HCT116 (cell line): ENCODE measurements around the gene POLR2A. TPM values are rescaled to one million over a fixed set of nuclear protein-coding genes. Genes with fewer than 3 reads are reported as not detected.

Source experiments
- ATAC-seq: fragments of 200-7000 bp; cut with Tn5 transposase; 2 replicates; pipeline ENCODE4 v1.9.1; 2020; ENCODE audit warnings: mild to moderate bottlenecking, moderate library complexity
- BruUV-seq: library from RNA; stranded (reverse); fragments of 400-500 nt; replicated peaks from 2 replicates; lab custom pipeline; 2021; lab: Mats Ljungman, UMichigan
- CTCF ChIA-PET: fragments of 300-600 bp; sonication (Branson Sonifier 250); formaldehyde crosslinking; loops from one replicate; lab custom pipeline; 2021; ENCODE audit warnings: antibody characterized with exemption; lab: Charles Lee
- POLR2A ChIA-PET: fragments of 300-600, 350-600 bp; sonication (Branson Sonifier 250); formaldehyde crosslinking; loops from one replicate; lab custom pipeline; 2021; ENCODE audit warnings: antibody characterized with exemption; lab: Charles Lee
- RAD21 ChIA-PET, 2 experiments: fragments of 300-600 bp; sonication (Branson Sonifier 250); formaldehyde crosslinking; loops; one replicate each; lab custom pipeline; 2023; ENCODE audit warnings: low total read pairs in 2 of 2; ENCODE audit not compliant: uncharacterized antibody in 2 of 2, unreplicated experiment in 2 of 2, low non-redundant PET in 1 of 2; lab: Charles Lee
- DNase-seq: peaks from one replicate; pipeline ENCODE4 v3.0.0-alpha.2; 2010; ENCODE audit warnings: low read depth, low spot score
- H2AFZ ChIP-seq: fragments of 200-600 bp; shearing (Covaris generic), sonication (generic); 2 replicates; pipeline ENCODE4 v1.6.1; 2017; ENCODE audit warnings: low read depth, mixed run types, mixed read lengths, antibody characterized with exemption, low read length; ENCODE audit not compliant: poor library complexity, severe bottlenecking
- H3K27ac ChIP-seq: 2 replicates; pipeline ENCODE4 v1.5.1; 2012; ENCODE audit warnings: low read depth, low read length
- H3K27me3 ChIP-seq: fragments of 200-600 bp; sonication (generic); 2 replicates; pipeline ENCODE4 v1.6.1; 2016; ENCODE audit warnings: mixed run types, low read length, mixed read lengths; ENCODE audit not compliant: insufficient read depth
- H3K36me3 ChIP-seq, 2 experiments: fragments of 200-500 bp in 1 of 2; fragments of 200-600 bp in 1 of 2; sonication (Bioruptor generic) in 1 of 2; sonication (generic) in 1 of 2; 2 replicates each; pipeline versions ENCODE4 v1.5.1 to v1.6.1; 2014 to 2016; ENCODE audit warnings: low read length in 2 of 2, inconsistent platforms in 1 of 2, mixed read lengths in 1 of 2, mixed run types in 1 of 2; ENCODE audit not compliant: insufficient read depth in 2 of 2, control insufficient read depth in 1 of 2
- H3K4me1 ChIP-seq, 2 experiments: fragments of 200-600 bp in 1 of 2; sonication (generic) in 1 of 2; 2 replicates each; pipeline versions ENCODE4 v1.5.1 to v1.6.1; 2012 to 2017; ENCODE audit warnings: low read length in 2 of 2, inconsistent platforms in 1 of 2, mild to moderate bottlenecking in 1 of 2, mixed read lengths in 1 of 2, mixed run types in 1 of 2, moderate library complexity in 1 of 2; ENCODE audit not compliant: insufficient read depth in 2 of 2, control insufficient read depth in 1 of 2
- H3K4me2 ChIP-seq: fragments of 200-600 bp; sonication (generic); 2 replicates; pipeline ENCODE4 v1.6.1; 2017; ENCODE audit warnings: mixed run types, low read length, mixed read lengths
- H3K4me3 ChIP-seq, 2 experiments: fragments of 200-600 bp in 1 of 2; sonication (generic) in 1 of 2; replicated peaks in 1 of 2; 2 replicates each; pipeline ENCODE4 v1.5.1; 2011 to 2016; ENCODE audit warnings: low read length in 2 of 2, control low read depth in 1 of 2, low read depth in 1 of 2, mild to moderate bottlenecking in 1 of 2, mixed read lengths in 1 of 2, mixed run types in 1 of 2
- H3K79me2 ChIP-seq: fragments of 200-600 bp; sonication (generic); 2 replicates; pipeline ENCODE4 v1.6.1; 2017; ENCODE audit warnings: mild to moderate bottlenecking, mixed run types, low read length, moderate library complexity, mixed read lengths; ENCODE audit not compliant: insufficient read depth
- H3K9ac ChIP-seq: fragments of 200-600 bp; sonication (generic); 2 replicates; pipeline ENCODE4 v1.6.1; 2016; ENCODE audit warnings: low read length, mixed read lengths
- H3K9me2 ChIP-seq: fragments of 200-600 bp; sonication (generic), shearing (Covaris generic); 2 replicates; pipeline ENCODE4 v1.6.1; 2017; ENCODE audit warnings: mixed run types, mild to moderate bottlenecking, moderate library complexity; ENCODE audit not compliant: insufficient read depth
- H3K9me3 ChIP-seq, 2 experiments: fragments of 200-500 bp in 1 of 2; fragments of 200-600 bp in 1 of 2; sonication (Bioruptor generic) in 1 of 2; sonication (generic) in 1 of 2; 2 replicates each; pipeline ENCODE4 v1.6.1; 2014 to 2017; ENCODE audit warnings: low read length in 2 of 2, mixed read lengths in 2 of 2, inconsistent platforms in 1 of 2, low read depth in 1 of 2, mild to moderate bottlenecking in 1 of 2, mixed run types in 1 of 2, moderate library complexity in 1 of 2; ENCODE audit not compliant: control insufficient read depth in 1 of 2, insufficient read depth in 1 of 2
- H4K20me1 ChIP-seq: fragments of 200-600 bp; sonication (generic), shearing (Covaris generic); 2 replicates; pipeline ENCODE4 v1.6.1; 2017; ENCODE audit warnings: mixed run types, mild to moderate bottlenecking, moderate library complexity; ENCODE audit not compliant: insufficient read depth
- CEBPB ChIP-seq: IDR thresholded peaks from 2 replicates; pipeline ENCODE4 v1.6.1; 2012; ENCODE audit warnings: low read depth
- EGR1 ChIP-seq: IDR thresholded peaks from 2 replicates; pipeline ENCODE4 v1.6.1; 2012; ENCODE audit warnings: low read depth
- ELF1 ChIP-seq: IDR thresholded peaks from 2 replicates; pipeline ENCODE4 v1.6.1; 2012; ENCODE audit warnings: low read depth, borderline replicate concordance
- EZH2phosphoT487 ChIP-seq: fragments of 200-600 bp; IDR thresholded peaks from 2 replicates; pipeline ENCODE4 v1.6.1; 2018; ENCODE audit warnings: antibody characterized with exemption, borderline replicate concordance
- RAD21 ChIP-seq: IDR thresholded peaks from 2 replicates; pipeline ENCODE4 v1.6.1; 2012; ENCODE audit warnings: low read depth, mild to moderate bottlenecking
- ZFX ChIP-seq: fragments of 450-650 bp; IDR thresholded peaks from 2 replicates; pipeline ENCODE4 v1.6.1; 2017
- intact Hi-C: fragments of 100-400 bp; cut with micrococcal nuclease; formaldehyde crosslinking; loops from 2 replicates; pipeline ENCODE4 v1.10.0; 2022
- total RNA-seq: library from RNA; stranded (reverse); gene quantifications from one replicate; pipeline ENCODE4 v1.2.1, GENCODE V29; 2021; ENCODE audit not compliant: unreplicated experiment
- TF ChIP-seq, protein P1 (sequence below), 3 experiments: fragments of 200-600 bp in 1 of 3; sonication (generic) in 1 of 3; IDR thresholded peaks in 2 of 3; conservative IDR thresholded peaks in 1 of 3; 2 replicates each; pipeline ENCODE4 v1.5.1; 2012 to 2017; ENCODE audit warnings: low read depth in 2 of 3, low read length in 2 of 3, antibody characterized with exemption in 1 of 3, borderline replicate concordance in 1 of 3, control low read depth in 1 of 3, mild to moderate bottlenecking in 1 of 3, mixed read lengths in 1 of 3, mixed run types in 1 of 3, moderate library complexity in 1 of 3; ENCODE audit not compliant: insufficient read depth in 1 of 3
- TF ChIP-seq, protein P2 (sequence below): IDR thresholded peaks from 2 replicates; pipeline ENCODE4 v1.6.1; 2011; ENCODE audit warnings: mild to moderate bottlenecking, low read length, moderate library complexity; ENCODE audit not compliant: insufficient replicate concordance; ENCODE audit errors: extremely low read depth

Gene POLR2A
- total RNA-seq, 1 experiment from 2014 or later: 205 TPM

DNA sequence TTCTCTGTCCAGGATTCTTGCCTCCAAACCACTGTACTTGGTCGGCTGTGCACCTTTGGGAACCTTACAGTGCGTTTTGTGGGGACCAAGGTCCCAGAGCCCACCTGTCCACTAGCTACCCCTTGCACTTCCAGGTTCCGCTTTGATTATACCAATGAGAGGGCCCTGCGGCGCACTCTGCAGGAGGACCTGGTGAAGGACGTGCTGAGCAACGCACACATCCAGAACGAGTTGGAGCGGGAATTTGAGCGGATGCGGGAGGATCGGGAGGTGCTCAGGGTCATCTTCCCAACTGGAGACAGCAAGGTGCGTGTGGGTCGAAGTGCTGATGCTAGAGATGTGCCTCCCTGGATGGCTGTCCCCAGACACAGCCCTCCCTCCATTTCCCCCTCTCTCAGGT is 18.8 kb downstream of the POLR2A start:
- intact Hi-C loops: no loop called here
- CTCF ChIA-PET: interaction anchor here (0.7 to 1.9 kb wide), 3 partner anchors 10 to 147 kb away, joined by 3 to 4 read pairs (median 3); no protein-coding TSS in a partner anchor
- no peaks in the 10 kb centered on the region for H3K4me1 ChIP-seq
- H3K36me3 ChIP-seq: peaks cover 73 to 77% of the 10 kb centered on the region in 2 experiments
- no peaks in the 10 kb centered on the region for H3K9me2 ChIP-seq
- no peak for DNase-seq
- no peaks in the 10 kb centered on the region for H3K9me3 ChIP-seq
- no peak overlapping the region for H3K4me2 ChIP-seq
- no peaks in the 10 kb centered on the region for H3K27me3 ChIP-seq
- POLR2A ChIA-PET: no interaction called here
- TF ChIP-seq, protein P1, sequence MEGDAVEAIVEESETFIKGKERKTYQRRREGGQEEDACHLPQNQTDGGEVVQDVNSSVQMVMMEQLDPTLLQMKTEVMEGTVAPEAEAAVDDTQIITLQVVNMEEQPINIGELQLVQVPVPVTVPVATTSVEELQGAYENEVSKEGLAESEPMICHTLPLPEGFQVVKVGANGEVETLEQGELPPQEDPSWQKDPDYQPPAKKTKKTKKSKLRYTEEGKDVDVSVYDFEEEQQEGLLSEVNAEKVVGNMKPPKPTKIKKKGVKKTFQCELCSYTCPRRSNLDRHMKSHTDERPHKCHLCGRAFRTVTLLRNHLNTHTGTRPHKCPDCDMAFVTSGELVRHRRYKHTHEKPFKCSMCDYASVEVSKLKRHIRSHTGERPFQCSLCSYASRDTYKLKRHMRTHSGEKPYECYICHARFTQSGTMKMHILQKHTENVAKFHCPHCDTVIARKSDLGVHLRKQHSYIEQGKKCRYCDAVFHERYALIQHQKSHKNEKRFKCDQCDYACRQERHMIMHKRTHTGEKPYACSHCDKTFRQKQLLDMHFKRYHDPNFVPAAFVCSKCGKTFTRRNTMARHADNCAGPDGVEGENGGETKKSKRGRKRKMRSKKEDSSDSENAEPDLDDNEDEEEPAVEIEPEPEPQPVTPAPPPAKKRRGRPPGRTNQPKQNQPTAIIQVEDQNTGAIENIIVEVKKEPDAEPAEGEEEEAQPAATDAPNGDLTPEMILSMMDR (IDR thresholded peaks at IDR 0.05 in 2 of 3, conservative IDR thresholded peaks at IDR 0.05 in 1 of 3; ENCODE audit: borderline replicate concordance in 1 of 3, insufficient read depth in 1 of 3, low read depth in 2 of 3, low read length in 2 of 3): peak; percentile 19 to 51 (median 41); a peak in 3 of 6 replicates
- no peak for TF ChIP-seq EGR1
- TF ChIP-seq, protein P2, sequence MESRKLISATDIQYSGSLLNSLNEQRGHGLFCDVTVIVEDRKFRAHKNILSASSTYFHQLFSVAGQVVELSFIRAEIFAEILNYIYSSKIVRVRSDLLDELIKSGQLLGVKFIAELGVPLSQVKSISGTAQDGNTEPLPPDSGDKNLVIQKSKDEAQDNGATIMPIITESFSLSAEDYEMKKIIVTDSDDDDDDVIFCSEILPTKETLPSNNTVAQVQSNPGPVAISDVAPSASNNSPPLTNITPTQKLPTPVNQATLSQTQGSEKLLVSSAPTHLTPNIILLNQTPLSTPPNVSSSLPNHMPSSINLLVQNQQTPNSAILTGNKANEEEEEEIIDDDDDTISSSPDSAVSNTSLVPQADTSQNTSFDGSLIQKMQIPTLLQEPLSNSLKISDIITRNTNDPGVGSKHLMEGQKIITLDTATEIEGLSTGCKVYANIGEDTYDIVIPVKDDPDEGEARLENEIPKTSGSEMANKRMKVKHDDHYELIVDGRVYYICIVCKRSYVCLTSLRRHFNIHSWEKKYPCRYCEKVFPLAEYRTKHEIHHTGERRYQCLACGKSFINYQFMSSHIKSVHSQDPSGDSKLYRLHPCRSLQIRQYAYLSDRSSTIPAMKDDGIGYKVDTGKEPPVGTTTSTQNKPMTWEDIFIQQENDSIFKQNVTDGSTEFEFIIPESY: no peak
- no peak for TF ChIP-seq CEBPB
- no peak for TF ChIP-seq ZFX
- TF ChIP-seq RAD21: peak; percentile 52
- TF ChIP-seq EZH2phosphoT487: no peak
- no peak for TF ChIP-seq ELF1
- TF ChIP-seq, all 23 proteins: peak for 2
- Histone ChIP-seq H3K9ac (no peak overlapping the region), H4K20me1 (0 out of 2 replicates have a peak, but pooled peaks cover 3% of the 10 kb centered on the region), H3K27ac (no peak overlapping the region), H2AFZ (no peak overlapping the region), H3K79me2 (peaks cover 59% of the 10 kb centered on the region; the same call in 1 of the 2 replicates), H3K4me3 (no peak overlapping the region)
- peak; percentile 59 for ATAC-seq
- BruUV-seq: TSS peak; percentile 3
- RAD21 ChIA-PET: no interaction called here
